GM19395 (cell line): Measurements from ENCODE around the gene ATP10A.

Experiments used
- ATAC-seq: cut with Tn5 transposase; IDR thresholded peaks from one replicate; pipeline ENCODE4 v1.9.1; 2021; ENCODE audit warnings: mild to moderate bottlenecking, moderate library complexity; ENCODE audit not compliant: unreplicated experiment

ATP10A gene

DNA sequence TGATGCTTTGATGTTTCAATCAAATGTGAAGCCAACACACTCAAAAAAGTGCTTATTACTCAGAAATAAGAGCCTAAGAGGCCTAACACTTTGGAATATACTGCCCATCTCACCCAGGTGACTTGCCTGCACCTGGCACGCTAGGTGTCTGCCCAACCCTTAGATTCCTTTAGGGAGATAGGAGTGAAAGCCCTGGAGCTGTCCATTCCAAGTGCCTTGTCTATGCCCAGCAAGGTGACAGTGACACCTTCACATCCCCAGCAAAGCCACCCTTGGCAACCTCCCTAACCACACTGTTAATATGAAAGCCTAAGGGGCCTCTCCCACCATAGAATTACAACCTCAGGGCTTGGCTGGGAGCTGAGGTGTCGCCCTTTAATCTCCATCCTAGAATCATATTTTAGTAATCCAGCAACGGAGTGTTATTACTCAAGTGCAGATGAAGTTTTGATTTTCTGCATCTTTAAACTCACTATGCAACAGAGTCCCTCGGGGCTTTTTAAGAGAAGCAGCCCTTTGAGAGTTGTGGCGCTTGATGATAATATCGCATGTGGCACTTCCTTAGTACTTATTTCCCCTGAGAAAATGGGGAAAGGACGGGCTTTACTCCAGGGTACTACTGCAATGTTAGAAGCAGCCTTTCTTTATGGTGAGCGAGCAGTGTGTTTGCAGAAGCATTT, 24.8 kb downstream of the ATP10A start:
- ATAC-seq, result no peak

GRCh38 chr15:25832158-25832557, 31.0 kb downstream of the ATP10A start:
- ATAC-seq, result no peak

GRCh38 chr15:25830844-25831451, 32.2 kb downstream of the ATP10A start:
- ATAC-seq, result no peak

GRCh38 chr15:25829073-25829472, 34.1 kb downstream of the ATP10A start:
- no peak for ATAC-seq

DNA sequence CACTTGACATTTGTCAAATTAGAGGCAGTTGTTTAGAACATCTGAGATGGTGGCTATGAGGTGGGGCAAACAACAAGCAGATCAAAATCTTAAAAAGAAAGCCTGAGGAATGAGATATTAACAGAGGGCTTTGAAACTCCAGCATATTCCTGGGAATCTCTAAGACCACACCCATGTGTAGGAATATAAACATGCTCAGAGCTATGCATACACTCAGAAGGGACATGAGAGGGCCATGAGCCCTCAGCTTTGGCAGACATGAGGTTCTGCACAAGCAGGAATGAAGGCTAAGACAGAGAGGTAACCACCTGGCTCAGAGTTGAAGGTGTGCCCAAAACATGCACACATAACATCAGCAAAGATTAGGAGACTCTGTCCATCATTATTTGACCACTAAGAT, 37.9 kb downstream of the ATP10A start:
- ATAC-seq, result no peak

DNA sequence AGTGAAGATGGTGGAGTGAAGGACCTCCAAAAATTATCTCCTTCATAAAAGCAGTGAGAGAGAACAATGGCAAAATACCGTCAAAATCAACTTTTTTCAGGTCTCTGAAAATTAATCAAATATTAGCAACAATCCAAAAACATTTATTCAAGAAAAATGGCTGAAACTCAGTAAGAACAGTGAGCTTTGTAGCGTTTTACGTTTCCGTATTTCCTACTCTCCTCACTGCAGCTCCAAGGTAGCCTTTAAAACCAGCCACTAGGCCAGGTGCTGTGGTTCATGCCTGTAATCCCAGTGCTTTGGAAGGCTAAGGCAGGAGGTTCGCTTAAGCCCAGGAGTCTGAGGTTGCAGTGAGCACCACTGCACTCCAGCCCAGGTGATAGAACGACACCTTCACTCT, 38.5 kb downstream of the ATP10A start:
- no peak for ATAC-seq

DNA sequence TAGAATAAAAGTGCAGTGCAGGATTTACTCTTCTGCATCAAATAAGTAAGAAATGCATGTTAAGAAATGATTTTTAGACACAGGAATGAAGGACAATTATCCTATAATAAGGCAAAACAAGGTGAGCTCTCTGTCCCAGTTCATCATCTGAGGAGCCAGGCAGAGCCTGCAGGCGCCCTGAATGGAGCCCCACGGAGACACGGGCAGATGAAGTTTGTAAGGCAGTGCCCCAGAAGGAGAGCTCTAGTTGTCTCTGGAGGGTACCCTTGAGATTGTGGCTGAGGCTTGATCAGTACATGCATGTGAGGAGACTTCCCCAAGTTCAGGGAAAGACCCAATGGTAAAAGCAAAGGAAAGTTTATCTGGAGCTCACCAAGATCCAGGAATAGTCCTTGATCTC, 50.3 kb downstream of the ATP10A start:
- no peak for ATAC-seq

DNA sequence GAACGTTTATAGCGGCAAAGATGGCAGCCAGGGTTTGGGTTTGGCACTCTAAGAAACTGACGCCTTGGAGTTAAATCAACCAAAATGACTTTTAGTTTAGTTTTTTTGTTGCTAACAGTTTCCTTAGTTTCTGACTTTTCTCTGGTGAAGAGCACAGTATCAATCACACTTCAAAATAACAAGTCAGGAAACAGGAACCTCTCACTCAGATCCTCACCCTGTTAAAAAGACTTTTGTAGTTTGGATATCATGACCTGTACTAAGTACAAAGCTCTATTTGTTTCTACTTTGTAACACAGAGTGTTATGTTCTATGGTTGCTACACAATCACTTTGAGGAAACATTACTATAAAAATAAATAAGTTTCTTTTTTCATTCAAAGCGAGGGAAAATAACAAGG, 51.1 kb downstream of the ATP10A start:
- no peak for ATAC-seq

GRCh38 chr15:25811481-25811906, 51.6 kb downstream of the ATP10A start:
- peak; percentile 93 for ATAC-seq

- no peak for ATAC-seq
These were observed 52.5 kb downstream of the ATP10A start for GRCh38 chr15:25810631-25811091.

GRCh38 chr15:25810154-25810553, 53.0 kb downstream of the ATP10A start:
- no peak for ATAC-seq

DNA sequence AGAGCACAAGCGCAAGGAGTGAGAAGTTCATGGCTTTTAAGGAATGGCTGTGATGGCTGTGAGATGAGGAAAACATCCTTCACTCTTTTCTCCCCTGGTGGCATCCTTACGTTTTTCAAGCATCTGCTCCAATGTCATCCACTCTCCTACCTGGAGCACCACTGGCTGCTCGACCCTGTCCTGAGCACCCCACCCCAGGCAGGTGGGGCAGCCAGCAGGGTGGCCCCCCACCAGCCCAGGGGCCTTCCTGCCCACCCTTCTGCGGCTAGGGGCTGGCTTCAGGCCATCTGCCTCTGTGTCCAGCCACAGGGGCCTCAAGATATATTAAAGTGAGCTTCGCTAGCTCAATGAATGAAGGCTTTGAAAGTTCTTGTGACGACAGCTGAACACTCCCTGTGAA, 56.1 kb downstream of the ATP10A start:
- no peak for ATAC-seq

GRCh38 chr15:25805031-25805430, 58.1 kb downstream of the ATP10A start:
- no peak for ATAC-seq

DNA sequence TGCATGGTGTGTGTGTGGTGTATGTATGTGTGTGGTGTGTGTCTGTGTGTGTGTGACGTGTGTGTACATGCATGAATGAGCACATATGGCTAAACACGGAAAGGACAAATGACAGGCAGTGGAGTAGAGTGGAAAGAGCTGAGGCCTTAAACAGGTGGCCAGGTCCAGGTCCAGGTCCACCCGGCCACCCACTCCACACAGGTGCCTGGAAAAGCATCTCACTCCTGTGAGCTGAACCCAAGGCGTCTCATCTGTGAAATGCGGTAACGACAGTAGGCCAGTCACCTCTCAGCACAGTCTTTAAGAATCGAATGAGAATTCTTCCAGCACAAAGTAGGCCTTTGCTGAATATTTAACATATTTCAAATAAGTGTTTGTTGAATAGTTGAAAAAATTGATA, 58.7 kb downstream of the ATP10A start:
- no peak for ATAC-seq

DNA sequence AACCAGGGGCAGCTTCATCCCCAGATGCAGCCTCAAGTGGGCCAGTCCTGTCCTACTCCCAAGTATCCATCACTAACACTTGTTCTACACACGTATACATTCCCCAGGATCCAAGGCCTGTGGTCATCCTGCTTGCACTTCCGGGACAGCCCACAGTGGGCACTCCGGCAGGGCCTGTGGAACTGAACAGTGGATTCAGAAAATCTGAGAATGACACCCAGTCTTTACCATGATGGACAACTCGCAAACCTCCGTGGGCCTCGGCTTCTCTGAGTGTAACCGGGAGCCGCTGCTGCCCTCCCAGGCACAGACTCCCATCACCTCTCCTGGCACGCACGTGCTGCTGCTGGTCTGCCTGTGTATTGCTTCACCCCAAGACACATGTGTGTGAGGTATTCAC, 59.6 kb downstream of the ATP10A start:
- ATAC-seq, result no peak

- no peak for ATAC-seq
These were observed 60.1 kb downstream of the ATP10A start for GRCh38 chr15:25803036-25803435.

GRCh38 chr15:25802285-25802830, 60.8 kb downstream of the ATP10A start:
- no peak for ATAC-seq

DNA sequence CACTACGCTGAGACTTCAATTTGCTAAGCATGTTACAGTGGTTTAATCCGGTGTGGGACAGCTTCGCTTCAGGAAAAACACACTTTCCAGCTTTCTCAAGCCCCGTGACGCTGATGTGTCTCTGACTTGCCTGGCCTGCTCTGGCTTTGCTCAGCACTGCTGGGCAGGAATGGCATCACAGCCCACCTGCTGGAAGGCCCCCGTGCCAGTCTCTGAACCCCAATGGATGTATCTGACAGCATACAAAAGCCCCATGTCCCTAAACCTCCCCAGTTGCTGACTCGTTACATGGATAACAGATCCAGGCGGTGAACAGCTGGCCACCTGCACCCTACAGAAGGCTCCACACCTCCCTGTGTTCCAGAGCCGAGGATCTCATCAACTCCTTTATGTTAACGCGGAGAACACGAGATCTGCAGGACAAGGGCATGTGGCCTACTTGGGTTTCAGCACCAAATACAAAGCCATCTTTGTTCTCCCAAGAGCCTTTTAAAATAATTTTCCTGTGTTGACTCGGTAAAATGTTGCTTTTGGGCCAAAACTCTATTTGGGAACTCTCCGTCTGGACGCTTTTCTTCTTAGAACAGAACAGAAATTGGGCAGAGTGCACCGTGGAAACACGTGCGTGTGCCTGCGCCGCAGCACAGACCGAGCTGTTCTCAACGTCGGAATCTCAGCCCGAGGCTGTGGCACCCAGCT, 61.4 kb downstream of the ATP10A start:
- ATAC-seq, result no peak

GRCh38 chr15:25800761-25801515, 62.2 kb downstream of the ATP10A start:
- ATAC-seq, result no peak

DNA sequence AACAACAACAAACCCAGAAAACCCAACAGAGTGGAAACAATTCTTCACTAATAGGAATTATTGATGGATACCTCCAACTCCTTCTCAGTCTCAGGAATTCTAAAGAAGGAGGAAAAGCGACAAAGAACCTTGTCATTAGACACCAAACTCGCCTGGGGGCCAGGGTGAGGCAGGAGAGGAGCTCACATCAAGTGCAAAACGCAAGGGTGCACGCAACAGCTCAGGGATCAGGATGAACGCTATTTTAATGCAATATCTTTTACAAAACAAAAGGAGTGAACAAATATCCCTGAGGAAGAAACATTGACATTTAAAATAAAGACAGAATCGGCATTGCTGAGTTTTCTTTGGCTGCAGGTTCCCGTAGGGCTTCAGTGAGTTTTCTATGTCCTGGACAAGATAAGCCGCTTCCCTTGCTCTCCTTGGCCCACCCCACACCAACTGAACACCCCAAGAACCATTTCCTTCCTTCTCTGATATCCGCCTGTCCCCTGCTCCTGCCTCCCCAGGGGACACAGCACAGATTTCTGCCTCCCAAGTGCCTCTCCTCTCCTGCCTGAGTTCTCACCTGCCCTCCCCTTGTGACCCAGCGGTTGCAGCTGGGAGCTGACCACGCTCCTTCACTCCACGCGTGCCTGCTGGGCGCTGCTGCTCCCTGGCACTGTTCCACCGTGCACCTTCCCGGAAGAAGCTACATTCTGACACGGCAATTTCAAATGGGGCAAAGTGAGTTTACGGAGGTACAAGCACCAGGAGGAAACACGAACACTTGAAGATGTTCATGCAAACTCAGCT, 63.0 kb downstream of the ATP10A start:
- ATAC-seq, result no peak
